IMR-90 (cell line): Measurements from ENCODE around the gene ACSF2. TPM values are rescaled to one million over a fixed set of nuclear protein-coding genes. Genes with fewer than 3 reads are reported as not detected.

ENCODE experiments used
- ATAC-seq: fragments of 200-7000 bp; cut with Tn5 transposase; 2 replicates; pipeline ENCODE4 v1.9.1; 2020; ENCODE audit warnings: low read depth, mild to moderate bottlenecking, moderate library complexity
- BruUV-seq: library from RNA; stranded (reverse); fragments of 400-500 nt; replicated peaks from 2 replicates; lab custom pipeline; 2021; lab: Mats Ljungman, UMichigan
- CTCF ChIA-PET: fragments of 300-600 bp; formaldehyde crosslinking; extraction: SDS; loops from one replicate; lab custom pipeline; 2021; ENCODE audit warnings: antibody characterized with exemption; lab: Yijun Ruan, JAX
- POLR2A ChIA-PET: fragments of 300-600 bp; sonication (Branson Sonifier 250); formaldehyde crosslinking; loops from one replicate; lab custom pipeline; 2022; ENCODE audit warnings: antibody characterized with exemption; ENCODE audit not compliant: unreplicated experiment; lab: Charles Lee
- DNase-seq: peaks from one replicate; pipeline ENCODE4 v3.0.0; 2013
- H2AFZ ChIP-seq: replicated peaks from 2 replicates; pipeline ENCODE3; 2013; ENCODE audit warnings: low read length, mild to moderate bottlenecking; ENCODE audit not compliant: poor library complexity
- H2AK5ac ChIP-seq: 2 replicates; pipeline ENCODE4 v1.6.1; 2013; ENCODE audit warnings: low read depth, low read length, inconsistent platforms
- H2AK9ac ChIP-seq: replicated peaks from 2 replicates; pipeline ENCODE3; 2013; ENCODE audit warnings: mild to moderate bottlenecking, low read depth, low read length, moderate library complexity; ENCODE audit not compliant: poor library complexity
- H2BK120ac ChIP-seq: 2 replicates; pipeline ENCODE4 v1.6.1; 2013; ENCODE audit warnings: low read depth, low read length, inconsistent platforms
- H2BK15ac ChIP-seq: 3 replicates; pipeline ENCODE4 v1.6.1; 2013; ENCODE audit warnings: low read depth, low read length, inconsistent platforms
- H2BK20ac ChIP-seq: 2 replicates; pipeline ENCODE4 v1.6.1; 2013; ENCODE audit warnings: low read depth, mild to moderate bottlenecking, inconsistent platforms, low read length, moderate library complexity
- H2BK5ac ChIP-seq: 2 replicates; pipeline ENCODE4 v1.6.1; 2013; ENCODE audit warnings: mild to moderate bottlenecking, low read depth, low read length, inconsistent platforms; ENCODE audit not compliant: poor library complexity, severe bottlenecking
- H3K14ac ChIP-seq: replicated peaks from 2 replicates; pipeline ENCODE4 v1.6.1; 2013; ENCODE audit warnings: low read depth, low read length, inconsistent platforms
- H3K18ac ChIP-seq: 2 replicates; pipeline ENCODE4 v1.6.1; 2013; ENCODE audit warnings: low read depth, low read length, control low read depth
- H3K23ac ChIP-seq: 2 replicates; pipeline ENCODE4 v1.6.1; 2013; ENCODE audit warnings: low read depth, low read length, inconsistent platforms
- H3K27ac ChIP-seq: 2 replicates; pipeline ENCODE4 v1.5.1; 2013; ENCODE audit warnings: mild to moderate bottlenecking, control low read depth, low read length; ENCODE audit not compliant: insufficient read depth
- H3K27me3 ChIP-seq: 2 replicates; pipeline ENCODE4 v1.6.1; 2013; ENCODE audit warnings: low read length; ENCODE audit not compliant: control insufficient read depth, insufficient read depth
- H3K36me3 ChIP-seq: 2 replicates; pipeline ENCODE4 v1.6.1; 2013; ENCODE audit warnings: low read length, mixed read lengths; ENCODE audit not compliant: control insufficient read depth, insufficient read depth
- H3K4ac ChIP-seq: 2 replicates; pipeline ENCODE4 v1.6.1; 2013; ENCODE audit warnings: low read depth, low read length, inconsistent platforms
- H3K4me1 ChIP-seq: 2 replicates; pipeline ENCODE4 v1.6.1; 2013; ENCODE audit warnings: low read length, mixed read lengths; ENCODE audit not compliant: control insufficient read depth, insufficient read depth
- H3K4me2 ChIP-seq: 2 replicates; pipeline ENCODE4 v1.6.1; 2013; ENCODE audit warnings: low read depth, mild to moderate bottlenecking, control low read depth, low read length, moderate library complexity
- H3K4me3 ChIP-seq: 2 replicates; pipeline ENCODE4 v1.5.1; 2013; ENCODE audit warnings: low read depth, mild to moderate bottlenecking, control low read depth, low read length, moderate library complexity; ENCODE audit not compliant: insufficient read depth
- H3K56ac ChIP-seq: 2 replicates; pipeline ENCODE4 v1.6.1; 2013; ENCODE audit warnings: low read length, inconsistent platforms; ENCODE audit not compliant: insufficient read depth; ENCODE audit errors: extremely low read depth
- H3K79me1 ChIP-seq, 2 experiments: 2 replicates each; pipeline ENCODE4 v1.6.1; 2013; ENCODE audit warnings: low read length in 2 of 2, inconsistent platforms in 1 of 2, low read depth in 1 of 2
- H3K9ac ChIP-seq: 2 replicates; pipeline ENCODE4 v1.6.1; 2013; ENCODE audit warnings: low read depth, low read length, control low read depth
- H3K9me1 ChIP-seq: 2 replicates; pipeline ENCODE4 v1.6.1; 2013; ENCODE audit warnings: low read length, inconsistent platforms; ENCODE audit not compliant: insufficient read depth
- H3K9me3 ChIP-seq: 2 replicates; pipeline ENCODE4 v1.6.1; 2013; ENCODE audit warnings: low read length; ENCODE audit not compliant: control insufficient read depth, insufficient read depth
- H4K20me1 ChIP-seq: 2 replicates; pipeline ENCODE4 v1.6.1; 2013; ENCODE audit warnings: low read length, inconsistent platforms; ENCODE audit not compliant: insufficient read depth
- H4K5ac ChIP-seq: 2 replicates; pipeline ENCODE4 v1.6.1; 2013; ENCODE audit warnings: mild to moderate bottlenecking, low read depth, low read length, control low read depth
- H4K8ac ChIP-seq, 2 experiments: 2 replicates each; pipeline ENCODE4 v1.6.1; 2013; ENCODE audit warnings: low read depth in 2 of 2, low read length in 2 of 2, control low read depth in 1 of 2, inconsistent platforms in 1 of 2
- H4K91ac ChIP-seq: 2 replicates; pipeline ENCODE4 v1.6.1; 2013; ENCODE audit warnings: low read depth, low read length, inconsistent platforms; ENCODE audit not compliant: insufficient read depth
- BHLHE40 ChIP-seq: fragments of 150-350 bp; IDR thresholded peaks from 2 replicates; pipeline ENCODE4 v1.6.1; 2016; ENCODE audit warnings: mild to moderate bottlenecking, low read depth, low read length
- CHD1 ChIP-seq: IDR thresholded peaks from 2 replicates; pipeline ENCODE4 v1.6.1; 2012; ENCODE audit warnings: low read depth, low read length, improper control_type of control experiment
- CTCF ChIP-seq: conservative IDR thresholded peaks from 2 replicates; pipeline ENCODE4 v1.5.1; 2012; ENCODE audit warnings: mild to moderate bottlenecking, low read depth, low read length, improper control_type of control experiment
- FOS ChIP-seq: fragments of 150-350 bp; IDR thresholded peaks from 2 replicates; pipeline ENCODE4 v1.6.1; 2016; ENCODE audit warnings: low read depth, low read length
- MAFK ChIP-seq: IDR thresholded peaks from 2 replicates; pipeline ENCODE4 v1.6.1; 2012; ENCODE audit warnings: low read depth, low read length, improper control_type of control experiment
- POLR2A ChIP-seq: IDR thresholded peaks from 2 replicates; pipeline ENCODE4 v1.6.1; 2012; ENCODE audit warnings: mild to moderate bottlenecking, low read depth, low read length
- RAD21 ChIP-seq: IDR thresholded peaks from 2 replicates; pipeline ENCODE4 v1.6.1; 2012; ENCODE audit warnings: low read length, improper control_type of control experiment
- RCOR1 ChIP-seq: IDR thresholded peaks from 2 replicates; pipeline ENCODE4 v1.6.1; 2012; ENCODE audit warnings: mild to moderate bottlenecking, low read length, improper control_type of control experiment; ENCODE audit not compliant: insufficient replicate concordance
- WGBS, 2 experiments: methylation state at CpG; one replicate each; pipeline versions ENCODE4 v1.1.5 to v1.1.7; 2013; ENCODE audit warnings: missing lambda C conversion rate in 2 of 2; ENCODE audit not compliant: insufficient read length in 1 of 2; ENCODE audit errors: extremely low coverage in 2 of 2; 5-methylcytosine and 5-hydroxymethylcytosine counted together
- dilution Hi-C: fragments of 300-500 bp; cut with HindIII; formaldehyde crosslinking; loops from one replicate; pipeline ENCODE4 v1.14.3; 2018; ENCODE audit warnings: low sequenced_read_pairs; ENCODE audit not compliant: unreplicated experiment
- in situ Hi-C: fragments of 300-500 bp; cut with MboI; formaldehyde crosslinking; loops from 3 replicates; pipeline ENCODE4 v1.14.3; 2019; ENCODE audit warnings: low sequenced_read_pairs, inconsistent platforms, mixed read lengths
- intact Hi-C: fragments of 100-400 bp; cut with micrococcal nuclease; formaldehyde crosslinking; loops from 2 replicates; pipeline ENCODE4 v1.10.0; 2022
- polyA plus RNA-seq, 3 experiments: library from polyadenylated mRNA; depleted of rRNA; stranded (reverse); fragments of >200 nt; gene quantifications; 2 replicates each; pipeline ENCODE4 v1.2.3, GENCODE V29; 2012; ENCODE audit warnings: low replicate concordance in 1 of 3
- total RNA-seq: library from RNA; depleted of rRNA; stranded (reverse); fragments of >200 nt; gene quantifications from 2 replicates; pipeline ENCODE4 v1.2.3, GENCODE V29; 2012
- TF ChIP-seq, protein P1 (sequence below): fragments of 150-350 bp; IDR thresholded peaks from 2 replicates; pipeline ENCODE4 v1.6.1; 2016; ENCODE audit warnings: low read depth, mild to moderate bottlenecking, low read length, moderate library complexity, borderline replicate concordance

Gene ACSF2
- total and polyA plus RNA-seq, 2 of the 4 experiments (the other 2 are of a cell fraction), result 18.5 to 27.2 TPM

GRCh38 chr17:50469208-50469605 lies 43.2 kb downstream of the ACSF2 start:
- no peak overlapping the region for H2BK20ac ChIP-seq
- H3K14ac ChIP-seq, result no peak overlapping the region
- TF ChIP-seq RCOR1, result no peak
- no peak for TF ChIP-seq BHLHE40
- TF ChIP-seq FOS, result no peak
- TF ChIP-seq, protein P1, sequence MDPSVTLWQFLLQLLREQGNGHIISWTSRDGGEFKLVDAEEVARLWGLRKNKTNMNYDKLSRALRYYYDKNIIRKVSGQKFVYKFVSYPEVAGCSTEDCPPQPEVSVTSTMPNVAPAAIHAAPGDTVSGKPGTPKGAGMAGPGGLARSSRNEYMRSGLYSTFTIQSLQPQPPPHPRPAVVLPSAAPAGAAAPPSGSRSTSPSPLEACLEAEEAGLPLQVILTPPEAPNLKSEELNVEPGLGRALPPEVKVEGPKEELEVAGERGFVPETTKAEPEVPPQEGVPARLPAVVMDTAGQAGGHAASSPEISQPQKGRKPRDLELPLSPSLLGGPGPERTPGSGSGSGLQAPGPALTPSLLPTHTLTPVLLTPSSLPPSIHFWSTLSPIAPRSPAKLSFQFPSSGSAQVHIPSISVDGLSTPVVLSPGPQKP, result no peak
- no peak for TF ChIP-seq CTCF
- TF ChIP-seq CHD1, result no peak
- no peak for TF ChIP-seq MAFK
- TF ChIP-seq RAD21, result no peak
- TF ChIP-seq POLR2A, result no peak
- H3K4me1 ChIP-seq, result peaks cover 2% of the 10 kb centered on the region
- peaks cover 27% of the 10 kb centered on the region for H3K27me3 ChIP-seq
- peak; percentile 45 for ATAC-seq
- H3K27ac ChIP-seq, result no peak overlapping the region
- H2BK5ac ChIP-seq, result no peak overlapping the region
- no peaks in the 10 kb centered on the region; the same call in 1 of the 2 replicates for H4K20me1 ChIP-seq
- no peak overlapping the region for H3K4ac ChIP-seq
- H3K18ac ChIP-seq, result no peak overlapping the region
- 9% methylated on average over 9 of the region's 37 CpGs; no CpG with 5 or more reads in 1 of the 2 experiments for WGBS, 2 experiments
- peak overlapping the region; percentile 12; the same call in 1 of the 2 replicates for H3K4me2 ChIP-seq
- H3K4me3 ChIP-seq, result no peak overlapping the region
- intact Hi-C loops (no loop called here), in situ Hi-C loops (no loop called here), dilution Hi-C loops (no loop called here)
- H3K9me1 ChIP-seq, result no peaks in the 10 kb centered on the region
- no peak overlapping the region for H3K56ac ChIP-seq
- BruUV-seq, result no TSS peak
- no peak overlapping the region for H2AK9ac ChIP-seq
- peak overlapping the region; percentile 12 for H2AFZ ChIP-seq
- H3K79me1 ChIP-seq, result no peaks in the 10 kb centered on the region
- ChIA-PET CTCF (no interaction called here), POLR2A (no interaction called here)
- H2BK120ac ChIP-seq, result no peak overlapping the region
- H3K23ac ChIP-seq, result no peak overlapping the region
- peaks cover 13% of the 10 kb centered on the region; the same call in 1 of the 2 replicates for H3K36me3 ChIP-seq
- no peak overlapping the region for H2BK15ac ChIP-seq
- no peak for DNase-seq
- H4K5ac ChIP-seq, result no peak overlapping the region
- H4K91ac ChIP-seq, result no peak overlapping the region
- no peaks in the 10 kb centered on the region for H3K9me3 ChIP-seq
- no peak overlapping the region for H3K9ac ChIP-seq
- H4K8ac ChIP-seq, result no peak overlapping the region
- no peak overlapping the region for H2AK5ac ChIP-seq
